GM12873 (cell line): Measurements from ENCODE around the gene LY6G6D.

Experiments used
- CTCF ChIP-seq: IDR thresholded peaks from 2 replicates; pipeline ENCODE4 v1.5.1; 2012; ENCODE audit warnings: low read depth, mild to moderate bottlenecking, moderate library complexity, low read length, control low read depth; ENCODE audit not compliant: insufficient read depth; ENCODE audit errors: missing control alignments

The LY6G6D gene

GRCh38 chr6:31689249-31690110 lies 25.7 kb upstream of the LY6G6D start:
- peak; percentile 58 for TF ChIP-seq CTCF

GRCh38 chr6:31690231-31691077 lies 24.7 kb upstream of the LY6G6D start:
- TF ChIP-seq CTCF, result no peak

GRCh38 chr6:31691078-31691463 lies 24.1 kb upstream of the LY6G6D start:
- TF ChIP-seq CTCF, result no peak

GRCh38 chr6:31691564-31692108 lies 23.5 kb upstream of the LY6G6D start:
- no peak for TF ChIP-seq CTCF

DNA sequence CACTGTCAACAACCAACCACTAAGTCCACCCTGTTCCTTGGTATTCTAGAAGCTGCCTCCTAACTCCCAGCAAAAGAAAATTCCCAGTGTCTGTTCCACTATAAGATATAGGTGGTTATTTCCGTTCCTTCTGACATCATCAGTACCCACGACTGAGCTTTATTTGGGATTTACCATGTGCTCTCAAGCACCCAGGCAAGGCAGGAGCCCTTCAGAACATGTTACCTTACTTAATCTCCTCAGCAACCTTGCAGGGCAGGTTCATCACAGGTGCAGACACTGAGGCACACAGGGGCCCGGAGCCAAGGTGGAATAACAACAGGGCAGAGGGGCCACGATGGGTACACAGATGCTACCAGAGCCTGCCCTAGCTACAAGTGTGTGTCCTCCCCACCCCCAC lies 22.8 kb upstream of the LY6G6D start:
- no peak for TF ChIP-seq CTCF

DNA sequence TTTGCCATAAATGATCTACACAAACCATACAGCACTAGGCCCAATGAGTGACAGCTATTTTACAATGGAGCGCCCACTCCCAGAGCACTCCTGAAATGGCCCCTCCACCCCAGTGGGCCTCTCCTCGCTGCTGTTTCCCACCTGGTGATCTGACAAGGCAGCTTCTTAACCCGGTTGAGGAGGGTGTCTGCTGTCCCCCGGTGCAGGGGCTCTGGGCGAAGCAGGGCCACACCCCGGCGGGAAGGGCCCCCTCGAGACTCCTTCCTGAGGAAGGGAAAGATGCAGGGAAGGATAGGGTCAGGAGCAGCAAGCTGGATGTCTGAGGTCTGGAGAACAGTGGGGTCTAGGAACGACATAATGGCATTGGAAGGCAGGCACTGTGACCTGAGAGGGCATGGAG lies 22.3 kb upstream of the LY6G6D start:
- no peak for TF ChIP-seq CTCF

DNA sequence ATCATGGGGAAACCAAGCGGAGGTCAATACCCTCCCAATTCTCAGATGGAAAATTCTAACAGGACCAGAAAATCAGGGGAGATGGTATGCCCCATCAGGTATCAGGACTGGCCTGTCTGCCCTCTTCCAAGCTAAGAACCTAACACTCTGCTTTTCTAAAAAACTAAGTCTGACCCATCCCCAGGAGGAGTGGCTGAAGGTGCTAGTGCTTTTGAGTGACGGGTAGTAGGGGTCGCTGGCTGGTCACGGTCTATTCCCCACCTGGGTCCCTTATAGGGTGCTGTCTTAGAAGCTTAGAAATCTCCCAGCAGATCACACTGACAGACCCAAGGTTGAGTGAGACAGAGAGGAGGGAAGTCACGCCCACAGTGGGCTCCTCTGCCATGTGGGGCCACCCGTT lies 21.6 kb upstream of the LY6G6D start:
- TF ChIP-seq CTCF, result no peak
